Panc1 (cell line): Measurements from ENCODE around the gene ASB16.

Experiments
- CTCF ChIP-seq: fragments of 450-650 bp; IDR thresholded peaks from 2 replicates; pipeline ENCODE4 v1.5.1; 2017; ENCODE audit warnings: mild to moderate bottlenecking
- POLR2AphosphoS5 ChIP-seq: IDR thresholded peaks from 2 replicates; pipeline ENCODE4 v1.6.1; 2012; ENCODE audit warnings: mild to moderate bottlenecking, low read depth, low read length, moderate library complexity
- TCF7L2 ChIP-seq: IDR thresholded peaks from 2 replicates; pipeline ENCODE4 v1.6.1; 2011; ENCODE audit warnings: mild to moderate bottlenecking, low read depth, low read length, inconsistent platforms

DNA sequence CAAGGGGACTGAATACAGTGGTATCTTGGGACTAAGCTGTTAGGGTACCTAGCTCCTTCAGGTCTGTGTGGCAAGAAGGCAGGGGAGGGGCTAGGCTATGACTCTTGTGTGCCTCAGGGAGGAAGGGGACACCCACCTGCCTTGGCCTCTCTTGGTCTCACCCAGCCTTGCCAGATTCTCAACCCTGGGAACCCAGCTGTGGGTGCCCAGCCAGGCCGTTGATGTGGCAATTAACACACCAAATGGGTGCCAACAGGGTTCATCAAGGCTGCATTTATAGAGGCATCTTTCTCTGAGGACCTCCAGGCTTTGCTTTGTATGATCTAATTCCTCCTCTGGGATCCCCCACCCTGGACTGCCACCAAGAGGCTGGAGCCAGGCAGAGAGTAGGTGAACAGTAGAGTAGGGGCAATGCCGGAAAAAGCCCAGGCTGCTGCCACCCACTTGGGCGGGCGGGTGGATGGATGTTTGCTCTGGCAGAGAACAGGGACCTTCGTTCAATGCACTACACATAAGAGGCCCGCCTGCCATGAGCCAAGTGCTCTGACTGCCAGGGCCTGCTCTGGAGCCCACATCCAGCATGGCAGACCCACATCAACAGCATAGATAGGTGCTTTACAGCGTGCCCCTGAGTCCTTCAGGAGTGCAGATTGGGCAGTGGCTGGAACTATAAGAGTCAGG, 3.2 kb upstream of the ASB16 start:
- TF ChIP-seq TCF7L2 (no peak), CTCF (no peak), POLR2AphosphoS5 (no peak)
